ENCODE results near the gene NELL2. TPM values are rescaled to one million over a fixed set of nuclear protein-coding genes. Genes with fewer than 3 reads are reported as not detected.
A peak's percentile ranks its signal among the peaks of the same experiment; 100 is the strongest.

NELL2 gene
- total and polyA plus RNA-seq, 10 of the 15 experiments (the other 5 are each of a cell fraction or from before 2014, with no cell fraction given) = 0.27 to 2.3 (median 0.76) TPM

DNA sequence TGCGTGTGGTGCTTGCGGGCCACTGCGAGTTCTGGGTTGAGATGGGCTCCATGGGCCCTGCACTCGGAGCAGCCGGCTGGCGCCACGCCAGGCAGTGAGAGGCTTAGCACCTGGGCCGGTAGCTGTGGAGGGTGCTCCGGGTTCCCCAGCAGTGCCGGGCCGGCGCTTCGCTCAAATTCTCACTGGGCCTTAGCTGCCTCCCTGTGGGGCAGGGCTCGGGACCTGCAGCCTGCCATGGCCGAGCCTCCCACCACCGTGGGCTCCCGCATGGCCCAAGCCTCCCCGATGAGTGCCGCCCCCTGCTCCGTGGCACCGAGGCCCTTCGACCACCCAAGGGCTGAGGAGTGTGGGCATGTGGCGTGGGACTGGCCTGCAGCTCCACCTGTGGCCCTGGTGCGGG, 375.7 kb downstream of the NELL2 start:
- intact Hi-C loops (cut with micrococcal nuclease; ENCODE audit: unreplicated experiment) = no loop called here
- Histone ChIP-seq H3K27ac (ENCODE audit: control insufficient read depth, insufficient read depth) (no peak overlapping the region), H3K4me1 (ENCODE audit: control insufficient read depth, insufficient read depth, low read length) (no peaks in the 10 kb centered on the region), H3K9ac (ENCODE audit: control insufficient read depth, insufficient read depth, low read length) (no peak overlapping the region), H3K79me2 (ENCODE audit: control insufficient read depth, insufficient read depth, low read length) (no peaks in the 10 kb centered on the region), H3K9me3 (replicated peaks; ENCODE audit: control insufficient read depth, insufficient read depth, low read length) (no peaks in the 10 kb centered on the region; the same call in 2 of the 3 replicates), H4K20me1 (ENCODE audit: control insufficient read depth, insufficient read depth) (no peaks in the 10 kb centered on the region), H3K27me3 (replicated peaks in 1 of 2; ENCODE audit: control insufficient read depth in 2 of 2, insufficient read depth in 2 of 2, low read length in 1 of 2) (no peaks in the 10 kb centered on the region), H3K36me3 (ENCODE audit: control insufficient read depth in 2 of 2, insufficient read depth in 2 of 2, low read length in 1 of 2) (no peaks in the 10 kb centered on the region), H3K4me2 (ENCODE audit: control insufficient read depth, insufficient read depth) (no peak overlapping the region), H3K4me3 (no peak overlapping the region), H2AFZ (ENCODE audit: control insufficient read depth, low read depth, low read length) (no peak overlapping the region)
- in situ Hi-C loops (cut with MboI) = no loop called here
- BruUV-seq (replicated peaks) = no TSS peak
- RAD21 ChIA-PET (ENCODE audit: unreplicated experiment) = no interaction called here
- ATAC-seq = no peak
- SMC1A ChIA-PET (ENCODE audit: uncharacterized antibody, unreplicated experiment) = interaction anchor here (1.4 to 2.1 kb wide), 2 partner anchors 10 to 184 kb away, joined by 4 to 6 read pairs; no protein-coding TSS in a partner anchor
- WGBS (ENCODE audit: insufficient coverage, insufficient replicate concordance, low lambda C conversion rate, missing lambda C conversion rate) = 61% methylated on average over 20 of the region's 24 CpGs
- DNase-seq (ENCODE audit: low read depth, low spot score) = no peak
- POLR2A ChIA-PET = no interaction called here
- CTCF ChIA-PET = interaction anchor here (0.7 kb wide), 1 partner anchor 30 kb away, joined by 3 read pairs; no protein-coding TSS in a partner anchor
- TF ChIP-seq, protein P1, sequence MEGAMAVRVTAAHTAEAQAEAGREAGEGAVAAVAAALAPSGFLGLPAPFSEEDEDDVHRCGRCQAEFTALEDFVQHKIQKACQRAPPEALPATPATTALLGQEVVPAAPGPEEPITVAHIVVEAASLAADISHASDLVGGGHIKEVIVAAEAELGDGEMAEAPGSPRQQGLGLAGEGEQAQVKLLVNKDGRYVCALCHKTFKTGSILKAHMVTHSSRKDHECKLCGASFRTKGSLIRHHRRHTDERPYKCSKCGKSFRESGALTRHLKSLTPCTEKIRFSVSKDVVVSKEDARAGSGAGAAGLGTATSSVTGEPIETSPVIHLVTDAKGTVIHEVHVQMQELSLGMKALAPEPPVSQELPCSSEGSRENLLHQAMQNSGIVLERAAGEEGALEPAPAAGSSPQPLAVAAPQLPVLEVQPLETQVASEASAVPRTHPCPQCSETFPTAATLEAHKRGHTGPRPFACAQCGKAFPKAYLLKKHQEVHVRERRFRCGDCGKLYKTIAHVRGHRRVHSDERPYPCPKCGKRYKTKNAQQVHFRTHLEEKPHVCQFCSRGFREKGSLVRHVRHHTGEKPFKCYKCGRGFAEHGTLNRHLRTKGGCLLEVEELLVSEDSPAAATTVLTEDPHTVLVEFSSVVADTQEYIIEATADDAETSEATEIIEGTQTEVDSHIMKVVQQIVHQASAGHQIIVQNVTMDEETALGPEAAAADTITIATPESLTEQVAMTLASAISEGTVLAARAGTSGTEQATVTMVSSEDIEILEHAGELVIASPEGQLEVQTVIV (IDR thresholded peaks at IDR 0.05; ENCODE audit: borderline replicate concordance, partially characterized antibody) = no peak
- TF ChIP-seq MYB (IDR thresholded peaks at IDR 0.05; ENCODE audit: borderline replicate concordance, low read depth, low read length) (no peak), CREB1 (IDR thresholded peaks at IDR 0.05; ENCODE audit: low read depth) (no peak), CBX5 (IDR thresholded peaks at IDR 0.05; ENCODE audit: low read depth) (no peak)
- no peak for FAIRE-seq

DNA sequence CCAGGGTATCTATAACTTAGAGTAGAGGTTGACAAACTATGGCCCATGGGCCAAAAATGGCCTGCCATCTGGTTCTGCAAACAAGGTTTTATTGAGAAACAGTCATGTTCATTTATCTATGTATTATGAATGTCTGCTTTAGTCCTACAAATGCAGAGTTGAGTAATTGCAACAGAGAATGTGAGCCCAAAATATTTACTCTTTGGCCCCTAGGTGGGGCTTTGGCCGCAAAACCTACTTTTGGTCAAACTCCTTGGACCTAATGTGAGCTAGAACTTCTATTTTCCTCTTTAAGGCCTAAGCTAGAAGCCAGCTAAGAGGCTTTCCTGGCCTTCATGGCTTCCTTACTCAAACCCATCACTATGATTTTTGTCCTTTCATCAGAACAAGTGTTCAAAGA, 379.1 kb downstream of the NELL2 start:
- ChIA-PET RAD21 (ENCODE audit: unreplicated experiment) (no interaction called here), POLR2A (no interaction called here), SMC1A (ENCODE audit: uncharacterized antibody, unreplicated experiment) (interaction anchor here (0.7 to 1.7 kb wide), 6 partner anchors 9 to 107 kb away, joined by 3 to 5 read pairs (median 3); no protein-coding TSS in a partner anchor), CTCF (interaction anchor here (1.3 to 2.1 kb wide), 5 partner anchors 9 to 481 kb away, joined by 3 to 6 read pairs (median 4); no protein-coding TSS in a partner anchor)
- Histone ChIP-seq H2AFZ (ENCODE audit: control insufficient read depth, low read depth, low read length) (no peak overlapping the region), H4K20me1 (ENCODE audit: control insufficient read depth, insufficient read depth) (no peaks in the 10 kb centered on the region), H3K79me2 (ENCODE audit: control insufficient read depth, insufficient read depth, low read length) (no peaks in the 10 kb centered on the region), H3K36me3 (ENCODE audit: control insufficient read depth in 2 of 2, insufficient read depth in 2 of 2, low read length in 1 of 2) (no peaks in the 10 kb centered on the region), H3K4me3 (no peak overlapping the region), H3K27me3 (replicated peaks in 1 of 2; ENCODE audit: control insufficient read depth in 2 of 2, insufficient read depth in 2 of 2, low read length in 1 of 2) (no peaks in the 10 kb centered on the region), H3K4me1 (ENCODE audit: control insufficient read depth, insufficient read depth, low read length) (no peaks in the 10 kb centered on the region), H3K9me3 (replicated peaks; ENCODE audit: control insufficient read depth, insufficient read depth, low read length) (no peaks in the 10 kb centered on the region; the same call in 2 of the 3 replicates), H3K4me2 (ENCODE audit: control insufficient read depth, insufficient read depth) (no peak overlapping the region), H3K27ac (ENCODE audit: control insufficient read depth, insufficient read depth) (no peak overlapping the region), H3K9ac (ENCODE audit: control insufficient read depth, insufficient read depth, low read length) (no peak overlapping the region)
- ATAC-seq (0 out of 3 replicates have a peak, but pooled peaks have one; percentile 38), DNase-seq (ENCODE audit: low read depth, low spot score) (no peak), FAIRE-seq (no peak)
- no TSS peak for BruUV-seq (replicated peaks)
- in situ Hi-C loops (cut with MboI) = no loop called here
- 76% methylated on average over 1 of the region's 1 CpG for WGBS (ENCODE audit: insufficient coverage, insufficient replicate concordance, low lambda C conversion rate, missing lambda C conversion rate)
- TF ChIP-seq ZNF217 (IDR thresholded peaks at IDR 0.05) = no peak
- TF ChIP-seq CREM (IDR thresholded peaks at IDR 0.05; ENCODE audit: low read depth) = no peak
- TF ChIP-seq, protein P2, sequence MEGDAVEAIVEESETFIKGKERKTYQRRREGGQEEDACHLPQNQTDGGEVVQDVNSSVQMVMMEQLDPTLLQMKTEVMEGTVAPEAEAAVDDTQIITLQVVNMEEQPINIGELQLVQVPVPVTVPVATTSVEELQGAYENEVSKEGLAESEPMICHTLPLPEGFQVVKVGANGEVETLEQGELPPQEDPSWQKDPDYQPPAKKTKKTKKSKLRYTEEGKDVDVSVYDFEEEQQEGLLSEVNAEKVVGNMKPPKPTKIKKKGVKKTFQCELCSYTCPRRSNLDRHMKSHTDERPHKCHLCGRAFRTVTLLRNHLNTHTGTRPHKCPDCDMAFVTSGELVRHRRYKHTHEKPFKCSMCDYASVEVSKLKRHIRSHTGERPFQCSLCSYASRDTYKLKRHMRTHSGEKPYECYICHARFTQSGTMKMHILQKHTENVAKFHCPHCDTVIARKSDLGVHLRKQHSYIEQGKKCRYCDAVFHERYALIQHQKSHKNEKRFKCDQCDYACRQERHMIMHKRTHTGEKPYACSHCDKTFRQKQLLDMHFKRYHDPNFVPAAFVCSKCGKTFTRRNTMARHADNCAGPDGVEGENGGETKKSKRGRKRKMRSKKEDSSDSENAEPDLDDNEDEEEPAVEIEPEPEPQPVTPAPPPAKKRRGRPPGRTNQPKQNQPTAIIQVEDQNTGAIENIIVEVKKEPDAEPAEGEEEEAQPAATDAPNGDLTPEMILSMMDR (IDR thresholded peaks at IDR 0.05 in 2 of 3, conservative IDR thresholded peaks at IDR 0.05 in 1 of 3; ENCODE audit: control insufficient read depth in 2 of 3, extremely low read depth in 1 of 3, insufficient read depth in 1 of 3, low read depth in 3 of 3, low read length in 3 of 3) = peak; percentile 11 to 24 (median 17); a peak in 2 of 6 replicates
- TF ChIP-seq RAD21 (IDR thresholded peaks at IDR 0.05; ENCODE audit: insufficient read depth, low read depth, low read length) = peak; percentile 40; the same call in 1 of the 2 replicates
- no peak for TF ChIP-seq RFX5 (IDR thresholded peaks at IDR 0.05; ENCODE audit: low read depth, low read length)
- no peak for TF ChIP-seq FOXK2 (IDR thresholded peaks at IDR 0.05)
- TF ChIP-seq ZZZ3 (IDR thresholded peaks at IDR 0.05; ENCODE audit: control insufficient read depth, insufficient read length, low read depth) = no peak
- intact Hi-C loops (cut with micrococcal nuclease; ENCODE audit: unreplicated experiment) = no loop called here
